Lower lobe of right lung (tissue), 2 donors: Measurements from ENCODE around the gene SERPINB7. TPM values are rescaled to one million over a fixed set of nuclear protein-coding genes. Genes with fewer than 3 reads are reported as not detected.

Experiments used
- ATAC-seq, 2 donors: fragments of 200-7000 bp; cut with Tn5 transposase; one replicate each; pipeline ENCODE4 v1.9.1; 2020 to 2022; ENCODE audit warnings: mild to moderate bottlenecking in 2 of 2, moderate library complexity in 2 of 2
- DNase-seq: peaks from one replicate; pipeline ENCODE4 v3.0.0-alpha.2; 2020
- H3K27ac ChIP-seq: fragments of 200-600 bp; one replicate; pipeline ENCODE4 v1.8.0; 2022
- H3K27me3 ChIP-seq: fragments of 200-600 bp; one replicate; pipeline ENCODE4 v1.8.0; 2022; ENCODE audit warnings: low read depth
- H3K36me3 ChIP-seq: fragments of 200-600 bp; one replicate; pipeline ENCODE4 v1.8.0; 2022; ENCODE audit warnings: mild to moderate bottlenecking
- H3K4me1 ChIP-seq: fragments of 200-600 bp; one replicate; pipeline ENCODE4 v1.8.0; 2022
- H3K4me3 ChIP-seq: fragments of 200-600 bp; one replicate; pipeline ENCODE4 v1.8.0; 2022; ENCODE audit warnings: mild to moderate bottlenecking
- H3K9me3 ChIP-seq: fragments of 200-600 bp; one replicate; pipeline ENCODE4 v1.8.0; 2022
- CTCF ChIP-seq: fragments of 200-600 bp; IDR thresholded peaks from one replicate; pipeline ENCODE4 v1.8.0; 2022; ENCODE audit warnings: antibody characterized with exemption, mild to moderate bottlenecking
- intact Hi-C: fragments of 100-400 bp; cut with DNase I; formaldehyde crosslinking; loops from one replicate; pipeline ENCODE4 v1.11.0; 2022
- total RNA-seq: library from RNA; stranded (reverse); fragmentation: NEBNext Ultra II Directional; extraction: Animal tissue kit (Norgen Biotek cat#: 25700); gene quantifications from one replicate; pipeline ENCODE4 v1.2.1, GENCODE V29; 2021
- donor health status: DM: no; HTN: yes; CAD: no; lungs with severe emphysema.

SERPINB7 gene
- total RNA-seq, 1 donor from 2014 or later, result not detected

GRCh38 chr18:63774511-63774910 is 707 bp upstream of the SERPINB7 start:
- intact Hi-C loops, result no loop called here
- no peaks in the 10 kb centered on the region for H3K36me3 ChIP-seq
- H3K9me3 ChIP-seq, result no peaks in the 10 kb centered on the region
- no peak overlapping the region for H3K4me3 ChIP-seq
- no peaks in the 10 kb centered on the region for H3K4me1 ChIP-seq
- ATAC-seq (no peak), DNase-seq (no peak)
- H3K27me3 ChIP-seq, result no peaks in the 10 kb centered on the region
- no peak for TF ChIP-seq CTCF
- no peak overlapping the region for H3K27ac ChIP-seq

- TF ChIP-seq CTCF, result no peak
- no peak overlapping the region for H3K4me3 ChIP-seq
- no peaks in the 10 kb centered on the region for H3K4me1 ChIP-seq
- no peaks in the 10 kb centered on the region for H3K27me3 ChIP-seq
- no peak for DNase-seq
- no peaks in the 10 kb centered on the region for H3K9me3 ChIP-seq
- ATAC-seq, result no peak
- no peak overlapping the region for H3K27ac ChIP-seq
- H3K36me3 ChIP-seq, result no peaks in the 10 kb centered on the region
- intact Hi-C loops, result no loop called here
Measured at GRCh38 chr18:63779386-63779785, 4.2 kb downstream of the SERPINB7 start.

GRCh38 chr18:63783394-63783793 is 8.2 kb downstream of the SERPINB7 start:
- no peak for ATAC-seq
- DNase-seq, result no peak

GRCh38 chr18:63784787-63785452 is 9.7 kb downstream of the SERPINB7 start:
- DNase-seq, result no peak
- Histone ChIP-seq H3K4me1 (no peaks in the 10 kb centered on the region), H3K9me3 (no peaks in the 10 kb centered on the region), H3K4me3 (no peak overlapping the region), H3K27me3 (no peaks in the 10 kb centered on the region), H3K27ac (no peak overlapping the region), H3K36me3 (no peaks in the 10 kb centered on the region)
- TF ChIP-seq CTCF, result no peak
- intact Hi-C loops, result no loop called here
- no peak for ATAC-seq

More at GRCh38 chr18:63783394-63783793, 8.2 kb downstream of the SERPINB7 start:
- no peaks in the 10 kb centered on the region for H3K36me3 ChIP-seq
- no peaks in the 10 kb centered on the region for H3K27me3 ChIP-seq
- no peaks in the 10 kb centered on the region for H3K4me1 ChIP-seq
- H3K27ac ChIP-seq, result no peak overlapping the region
- no peaks in the 10 kb centered on the region for H3K9me3 ChIP-seq
- no peak for TF ChIP-seq CTCF
- intact Hi-C loops, result no loop called here
- H3K4me3 ChIP-seq, result no peak overlapping the region

- H3K27ac ChIP-seq, result no peak overlapping the region
- H3K9me3 ChIP-seq, result no peaks in the 10 kb centered on the region
- H3K4me1 ChIP-seq, result no peaks in the 10 kb centered on the region
- no peak for TF ChIP-seq CTCF
- intact Hi-C loops, result no loop called here
- no peaks in the 10 kb centered on the region for H3K36me3 ChIP-seq
- H3K27me3 ChIP-seq, result no peaks in the 10 kb centered on the region
- H3K4me3 ChIP-seq, result no peak overlapping the region
- ATAC-seq, result no peak
- DNase-seq, result no peak
Measured at GRCh38 chr18:63787673-63788072, 12.5 kb downstream of the SERPINB7 start.
